Smooth muscle cell (in vitro differentiated cells): ENCODE measurements around the gene FTH1. TPM values are rescaled to one million over a fixed set of nuclear protein-coding genes. Genes with fewer than 3 reads are reported as not detected.

ENCODE experiments used
- DNase-seq: peaks from one replicate; lab custom pipeline; 2025; ENCODE audit not compliant: unreplicated experiment; lab: John Stamatoyannopoulos, UW
- H2AFZ ChIP-seq: fragments of 200-600 bp; sonication (generic); 2 replicates; pipeline ENCODE4 v1.6.0; 2016; ENCODE audit warnings: antibody characterized with exemption, low read depth, mild to moderate bottlenecking
- H3F3A ChIP-seq: fragments of 200-600 bp; sonication (generic); 2 replicates; pipeline ENCODE4 v1.6.0; 2017; ENCODE audit warnings: antibody characterized with exemption, low read depth
- H3K27ac ChIP-seq: fragments of 200-600 bp; sonication (generic); 2 replicates; pipeline ENCODE4 v1.5.1; 2016; ENCODE audit warnings: low read depth, mild to moderate bottlenecking
- H3K27me3 ChIP-seq: fragments of 200-600 bp; sonication (generic); 2 replicates; pipeline ENCODE4 v1.6.1; 2016; ENCODE audit warnings: low read depth, mild to moderate bottlenecking
- H3K36me3 ChIP-seq: fragments of 200-600 bp; sonication (generic); 2 replicates; pipeline ENCODE4 v1.5.1; 2016; ENCODE audit warnings: low read depth
- H3K4me1 ChIP-seq: fragments of 200-600 bp; sonication (generic); 2 replicates; pipeline ENCODE4 v1.5.1; 2016; ENCODE audit warnings: low read depth
- H3K4me2 ChIP-seq: fragments of 200-600 bp; sonication (generic); 2 replicates; pipeline ENCODE4 v1.6.0; 2016; ENCODE audit warnings: mild to moderate bottlenecking
- H3K4me3 ChIP-seq: fragments of 200-600 bp; sonication (generic); 2 replicates; pipeline ENCODE4 v1.5.1; 2016; ENCODE audit warnings: mild to moderate bottlenecking
- H3K79me2 ChIP-seq: fragments of 200-600 bp; sonication (generic); 2 replicates; pipeline ENCODE4 v1.6.0; 2016; ENCODE audit warnings: low read depth, mild to moderate bottlenecking
- H3K9ac ChIP-seq: fragments of 200-600 bp; sonication (generic); 2 replicates; pipeline ENCODE4 v1.6.0; 2016; ENCODE audit warnings: low read depth
- H3K9me3 ChIP-seq: fragments of 200-600 bp; sonication (generic); replicated peaks from 2 replicates; pipeline ENCODE4 v1.5.1; 2016; ENCODE audit warnings: low read depth
- H4K20me1 ChIP-seq: fragments of 200-600 bp; sonication (generic); 2 replicates; pipeline ENCODE4 v1.6.0; 2016; ENCODE audit warnings: low read depth
- CTCF ChIP-seq: fragments of 200-600 bp; sonication (generic); IDR thresholded peaks from 2 replicates; pipeline ENCODE4 v1.5.1; 2017; ENCODE audit warnings: borderline replicate concordance, mild to moderate bottlenecking, antibody characterized with exemption; ENCODE audit not compliant: insufficient read depth, poor library complexity, severe bottlenecking
- WGBS: methylation state at CpG from one replicate; pipeline ENCODE4 v1.1.7; 2016; ENCODE audit warnings: low lambda C conversion rate; 5-methylcytosine and 5-hydroxymethylcytosine counted together
- polyA plus RNA-seq: library from polyadenylated mRNA; unstranded; fragments of >200 nt; fragmentation: Nextera tagmentation; extraction: Ambion mirVana; gene quantifications from 2 replicates; pipeline ENCODE4 v1.2.1, GENCODE V29; 2016
- total RNA-seq: library from RNA; depleted of rRNA; stranded (reverse); fragments of >200 nt; gene quantifications from 2 replicates; pipeline ENCODE4 v1.2.3, GENCODE V29; 2014

The FTH1 gene
- total and polyA plus RNA-seq, 2 experiments from 2014 or later = 1,173 to 6,048 TPM

DNA sequence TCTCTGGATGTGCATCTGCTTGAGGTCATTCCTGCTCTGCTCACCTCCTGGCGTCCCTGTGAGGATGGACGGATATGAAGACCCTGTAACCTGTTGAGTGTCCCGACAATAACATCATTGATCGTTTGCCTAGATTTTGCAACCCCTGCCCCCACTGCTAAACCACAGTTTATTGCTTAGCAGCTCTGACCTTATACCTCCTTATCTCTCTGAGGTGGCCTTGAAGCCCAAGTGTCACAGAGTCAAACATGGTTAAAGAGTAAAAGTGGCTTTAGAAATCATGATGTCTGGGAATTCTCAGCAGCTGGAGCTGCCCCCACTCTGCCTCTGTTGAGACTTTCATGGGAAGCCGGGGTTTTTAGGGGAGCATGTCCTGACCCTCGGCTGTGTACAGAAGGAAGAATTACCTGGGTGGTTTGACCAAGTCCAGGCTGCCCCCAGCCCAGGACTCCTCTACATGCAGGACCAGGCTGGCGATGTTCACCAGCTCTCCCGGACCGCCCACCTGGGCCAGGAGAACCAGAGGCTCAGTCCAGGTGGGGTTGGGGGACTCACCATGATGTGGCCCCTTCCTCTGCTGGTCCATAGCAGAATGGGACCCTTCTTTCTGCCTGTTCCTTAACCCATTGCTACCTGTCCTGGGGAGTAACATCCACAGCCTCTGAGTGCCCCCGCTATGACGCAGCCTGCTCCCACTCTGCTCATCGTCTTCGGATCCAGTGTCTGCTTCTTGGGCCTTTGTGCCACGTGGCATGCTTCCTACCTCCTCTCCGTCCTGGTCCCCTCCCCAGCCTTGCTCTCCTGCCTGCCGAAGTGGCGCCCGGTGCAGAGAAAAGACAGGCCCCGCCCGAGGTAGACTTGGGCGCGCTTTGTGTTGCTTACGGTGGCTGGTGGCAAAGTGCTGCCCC lies 33.4 kb upstream of the FTH1 start:
- Histone ChIP-seq H3K4me3 (no peak overlapping the region), H3F3A (peaks cover 4% of the 10 kb centered on the region), H3K9ac (no peak overlapping the region), H3K4me2 (no peak overlapping the region), H3K9me3 (no peaks in the 10 kb centered on the region), H3K4me1 (peaks cover 21% of the 10 kb centered on the region), H4K20me1 (no peaks in the 10 kb centered on the region), H3K79me2 (no peaks in the 10 kb centered on the region), H2AFZ (no peak overlapping the region), H3K27me3 (no peaks in the 10 kb centered on the region), H3K27ac (no peak overlapping the region), H3K36me3 (no peaks in the 10 kb centered on the region)
- TF ChIP-seq CTCF = no peak
- no peak for DNase-seq
- WGBS = 91% methylated on average over 23 of the region's 23 CpGs

DNA sequence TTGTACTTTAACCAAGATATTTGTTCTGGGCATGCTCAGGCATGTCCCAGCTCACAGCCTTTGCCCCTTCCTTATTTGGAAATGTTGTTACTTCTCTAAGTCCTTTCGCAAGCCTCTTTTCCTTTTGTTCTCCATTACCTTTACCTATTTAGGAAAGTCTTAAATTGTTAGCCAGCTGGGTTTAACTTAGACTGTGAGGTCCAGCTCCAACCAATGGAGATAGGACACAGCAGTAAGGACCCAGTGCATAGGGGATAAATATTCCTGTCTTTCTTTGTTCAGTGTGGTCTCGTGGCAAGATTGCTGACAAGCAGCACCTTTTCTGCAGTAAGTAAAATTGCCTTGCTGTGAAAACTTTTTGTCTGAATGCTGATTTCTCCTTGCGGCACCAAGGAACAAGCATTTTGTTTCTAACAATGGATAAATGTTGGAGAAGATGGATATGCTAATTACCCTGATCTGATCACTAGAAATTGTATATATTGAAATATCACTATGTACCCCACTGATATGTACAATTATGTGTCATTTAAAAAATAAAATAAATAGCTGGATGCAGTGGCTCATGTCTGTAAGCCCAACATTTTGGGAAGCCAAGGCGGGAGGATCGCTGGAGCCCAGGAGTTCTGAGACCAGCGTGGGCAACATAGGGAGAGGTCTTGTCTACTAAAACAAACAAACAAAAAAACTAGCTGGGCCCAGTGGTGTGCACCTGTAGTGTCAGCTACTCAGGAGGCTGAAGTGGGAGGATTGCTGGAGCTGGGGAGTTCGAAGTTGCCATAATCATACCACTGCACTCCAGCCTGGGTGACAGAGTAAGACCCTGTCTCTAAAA lies 31.9 kb upstream of the FTH1 start:
- H3K4me2 ChIP-seq = peak overlapping the region; percentile 34
- H3K4me1 ChIP-seq = peaks cover 21% of the 10 kb centered on the region
- no peaks in the 10 kb centered on the region for H3K36me3 ChIP-seq
- DNase-seq = no peak
- H3F3A ChIP-seq = peaks cover 4% of the 10 kb centered on the region
- no peaks in the 10 kb centered on the region for H3K27me3 ChIP-seq
- WGBS = 77% methylated on average over 7 of the region's 7 CpGs
- TF ChIP-seq CTCF = no peak
- no peaks in the 10 kb centered on the region for H4K20me1 ChIP-seq
- peak overlapping the region; percentile 60 for H2AFZ ChIP-seq
- peak overlapping the region; percentile 91 for H3K27ac ChIP-seq
- H3K9ac ChIP-seq = peak overlapping the region; percentile 84
- no peaks in the 10 kb centered on the region for H3K9me3 ChIP-seq
- H3K4me3 ChIP-seq = no peak overlapping the region
- H3K79me2 ChIP-seq = no peaks in the 10 kb centered on the region

GRCh38 chr11:61996933-61997332 lies 29.5 kb upstream of the FTH1 start:
- Histone ChIP-seq H3K9ac (no peak overlapping the region), H3K27me3 (no peaks in the 10 kb centered on the region), H3F3A (peaks cover 4% of the 10 kb centered on the region), H3K27ac (no peak overlapping the region), H3K79me2 (no peaks in the 10 kb centered on the region), H2AFZ (no peak overlapping the region), H3K4me1 (peaks cover 21% of the 10 kb centered on the region), H3K4me3 (no peak overlapping the region), H3K4me2 (no peak overlapping the region), H3K9me3 (no peaks in the 10 kb centered on the region), H4K20me1 (no peaks in the 10 kb centered on the region), H3K36me3 (no peaks in the 10 kb centered on the region)
- DNase-seq = no peak
- 95% methylated on average over 4 of the region's 4 CpGs for WGBS
- no peak for TF ChIP-seq CTCF
